ENCODE results near the gene OLFML2B.
"Not testable (repeated sequence)": the region's sequence is repeated elsewhere in the genome, so short reads cannot be mapped to it uniquely, and the experiment has no call there.

Gene OLFML2B

GRCh38 chr1:162023547-162024501 is at the start of gene OLFML2B:
Gene OLFML2B (minus strand): TSS chr1:162023869. CDS start chr1:162023430, 439 bp downstream.
- DNase-seq: peak; percentile 86

- DNase-seq: no peak
These were observed 49.1 kb upstream of the OLFML2B start for GRCh38 chr1:162072740-162073139.

GRCh38 chr1:162070825-162071224 is 47.2 kb upstream of the OLFML2B start:
- peak; percentile 78 for DNase-seq

- DNase-seq: peak; percentile 68
These were observed 46.6 kb upstream of the OLFML2B start for GRCh38 chr1:162070094-162070748.

- peak; percentile 90 for DNase-seq
These were observed 45.8 kb upstream of the OLFML2B start, which contains the start of gene NOS1AP for GRCh38 chr1:162069334-162070093. Gene NOS1AP (plus strand): TSS chr1:162069691. CDS start chr1:162070178, 487 bp downstream.

- no peak for DNase-seq
These were observed 44.6 kb upstream of the OLFML2B start for GRCh38 chr1:162068301-162068700.

- no peak for DNase-seq
These were observed 43.8 kb upstream of the OLFML2B start for GRCh38 chr1:162067466-162067865.

GRCh38 chr1:162066836-162067235 is 43.2 kb upstream of the OLFML2B start:
- not testable (repeated sequence) for DNase-seq

- DNase-seq: no peak
These were observed 41.3 kb upstream of the OLFML2B start for GRCh38 chr1:162065016-162065415.

GRCh38 chr1:162062542-162063015 is 38.9 kb upstream of the OLFML2B start:
- no peak for DNase-seq

GRCh38 chr1:162060314-162060713 is 36.6 kb upstream of the OLFML2B start:
- DNase-seq: no peak

- no peak for DNase-seq
These were observed 36.1 kb upstream of the OLFML2B start for GRCh38 chr1:162059721-162060120.

- DNase-seq: no peak
These were observed 32.9 kb upstream of the OLFML2B start for GRCh38 chr1:162056579-162056978.

- peak; percentile 86 for DNase-seq
These were observed 32.4 kb upstream of the OLFML2B start for GRCh38 chr1:162056043-162056442.

- DNase-seq: peak; percentile 97
These were observed 31.4 kb upstream of the OLFML2B start for GRCh38 chr1:162055062-162055461.

- not testable (repeated sequence) for DNase-seq
These were observed 30.3 kb upstream of the OLFML2B start for GRCh38 chr1:162053949-162054348.

- no peak for DNase-seq
These were observed 23.3 kb upstream of the OLFML2B start for GRCh38 chr1:162046921-162047320.

GRCh38 chr1:162042361-162042760 is 18.7 kb upstream of the OLFML2B start:
- DNase-seq: no peak

- DNase-seq: no peak
These were observed 17.0 kb upstream of the OLFML2B start for GRCh38 chr1:162040657-162041056.

- DNase-seq: no peak
These were observed 16.3 kb upstream of the OLFML2B start for GRCh38 chr1:162040001-162040400.

GRCh38 chr1:162038624-162039023 is 15.0 kb upstream of the OLFML2B start:
- no peak for DNase-seq

GRCh38 chr1:162036163-162036562 is 12.5 kb upstream of the OLFML2B start:
- no peak for DNase-seq

GRCh38 chr1:162035241-162035640 is 11.6 kb upstream of the OLFML2B start:
- DNase-seq: peak; percentile 88

Measured in islet precursor cell (in vitro differentiated cells).